Hematopoietic multipotent progenitor cell treated with erythropoietin and hydrocortisone succinate and interleukin-3 and kit ligand, for 6 days (in vitro differentiated cells): ENCODE results near the gene KLHDC2.
A peak's percentile ranks its signal among the peaks of the same experiment; 100 is the strongest.
"Not testable (repeated sequence)": the region's sequence is repeated elsewhere in the genome, so short reads cannot be mapped to it uniquely, and the experiment has no call there.

Source experiments
- DNase-seq: peaks from one replicate; pipeline ENCODE4 v3.0.0-alpha.2; 2015

Gene KLHDC2

GRCh38 chr14:49783394-49784014 lies 15.6 kb downstream of the KLHDC2 start:
- no peak for DNase-seq

GRCh38 chr14:49786315-49786714 lies 18.4 kb downstream of the KLHDC2 start:
- no peak for DNase-seq

- no peak for DNase-seq
Measured at GRCh38 chr14:49792618-49793017, 24.7 kb downstream of the KLHDC2 start.

GRCh38 chr14:49796025-49796424 lies 28.1 kb downstream of the KLHDC2 start:
- no peak for DNase-seq

- DNase-seq = peak; percentile 30
Measured at GRCh38 chr14:49808780-49809179, 40.8 kb downstream of the KLHDC2 start.

GRCh38 chr14:49816118-49816517 lies 48.2 kb downstream of the KLHDC2 start:
- not testable (repeated sequence) for DNase-seq

GRCh38 chr14:49816844-49817243 lies 48.9 kb downstream of the KLHDC2 start:
- DNase-seq = no peak

GRCh38 chr14:49820176-49820575 lies 52.2 kb downstream of the KLHDC2 start:
- no peak for DNase-seq

- DNase-seq = no peak
Measured at GRCh38 chr14:49828640-49829039, 60.7 kb downstream of the KLHDC2 start.
